Measurements from ENCODE around the gene EPB41L2. TPM values are rescaled to one million over a fixed set of nuclear protein-coding genes. Genes with fewer than 3 reads are reported as not detected.

EPB41L2 gene
- total RNA-seq, 4 donors from 2014 or later = 58.8 to 105 (median 81.3) TPM

DNA sequence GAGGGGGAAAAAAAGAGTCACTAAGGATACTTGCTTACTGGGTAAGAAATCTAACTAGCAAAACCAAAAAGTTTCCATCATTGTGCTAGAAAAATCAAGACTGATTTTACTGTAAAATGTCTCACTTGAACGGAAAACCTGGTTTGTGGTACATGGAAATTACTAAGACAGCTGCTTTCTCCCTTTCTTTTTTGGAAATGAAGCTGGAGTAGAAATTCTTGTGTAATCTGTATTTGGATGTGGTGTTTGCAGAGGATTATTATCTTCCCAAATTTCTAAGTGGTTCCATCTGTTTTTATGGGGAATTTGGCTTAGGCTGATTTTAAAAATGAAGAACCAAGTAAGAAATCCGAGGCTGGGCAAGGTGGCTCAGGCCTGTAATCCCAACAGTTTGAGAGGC is 20.4 kb downstream of the EPB41L2 start:
- H3K9me3 ChIP-seq = no peaks in the 10 kb centered on the region
- 69 to 73% methylated on average over 2 of the region's 2 CpGs for WGBS, 2 donors
- H3K27me3 ChIP-seq = no peaks in the 10 kb centered on the region
- no peaks in the 10 kb centered on the region for H3K4me1 ChIP-seq
- no peak overlapping the region for H3K4me3 ChIP-seq (replicated peaks in 1 of 3)
- no peak for DNase-seq
- no peak overlapping the region for H3K27ac ChIP-seq
- no peak for TF ChIP-seq POLR2A (IDR thresholded peaks at IDR 0.05)
- TF ChIP-seq, protein P1, sequence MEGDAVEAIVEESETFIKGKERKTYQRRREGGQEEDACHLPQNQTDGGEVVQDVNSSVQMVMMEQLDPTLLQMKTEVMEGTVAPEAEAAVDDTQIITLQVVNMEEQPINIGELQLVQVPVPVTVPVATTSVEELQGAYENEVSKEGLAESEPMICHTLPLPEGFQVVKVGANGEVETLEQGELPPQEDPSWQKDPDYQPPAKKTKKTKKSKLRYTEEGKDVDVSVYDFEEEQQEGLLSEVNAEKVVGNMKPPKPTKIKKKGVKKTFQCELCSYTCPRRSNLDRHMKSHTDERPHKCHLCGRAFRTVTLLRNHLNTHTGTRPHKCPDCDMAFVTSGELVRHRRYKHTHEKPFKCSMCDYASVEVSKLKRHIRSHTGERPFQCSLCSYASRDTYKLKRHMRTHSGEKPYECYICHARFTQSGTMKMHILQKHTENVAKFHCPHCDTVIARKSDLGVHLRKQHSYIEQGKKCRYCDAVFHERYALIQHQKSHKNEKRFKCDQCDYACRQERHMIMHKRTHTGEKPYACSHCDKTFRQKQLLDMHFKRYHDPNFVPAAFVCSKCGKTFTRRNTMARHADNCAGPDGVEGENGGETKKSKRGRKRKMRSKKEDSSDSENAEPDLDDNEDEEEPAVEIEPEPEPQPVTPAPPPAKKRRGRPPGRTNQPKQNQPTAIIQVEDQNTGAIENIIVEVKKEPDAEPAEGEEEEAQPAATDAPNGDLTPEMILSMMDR (IDR thresholded peaks at IDR 0.05) = no peak
- H3K36me3 ChIP-seq = no peaks in the 10 kb centered on the region
- intact Hi-C loops (cut with DNase I) = no loop called here

DNA sequence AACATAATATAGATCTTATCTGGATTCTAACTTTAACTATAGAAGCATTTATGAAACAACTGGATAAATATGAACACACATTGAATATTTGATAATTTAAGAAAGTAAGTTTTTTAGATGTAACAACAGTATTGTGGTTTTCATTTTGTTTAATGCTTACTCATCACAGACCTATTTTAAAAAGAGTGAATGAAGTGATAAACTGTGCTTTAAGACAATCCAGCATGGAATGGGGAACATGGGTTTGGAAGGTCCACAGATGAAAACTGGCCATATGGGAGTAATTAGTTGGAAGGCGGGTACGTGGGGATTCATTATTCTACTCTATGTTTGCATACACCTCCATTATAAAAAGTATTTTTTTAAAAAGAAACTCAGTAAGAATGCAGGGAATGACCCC is 21.2 kb downstream of the EPB41L2 start:
- intact Hi-C loops (cut with DNase I) = no loop called here
- DNase-seq = no peak
- Histone ChIP-seq H3K4me3 (replicated peaks in 1 of 3) (no peak overlapping the region), H3K27ac (no peak overlapping the region), H3K36me3 (no peaks in the 10 kb centered on the region), H3K9me3 (no peaks in the 10 kb centered on the region), H3K27me3 (no peaks in the 10 kb centered on the region), H3K4me1 (no peaks in the 10 kb centered on the region)
- TF ChIP-seq POLR2A (IDR thresholded peaks at IDR 0.05) = no peak
- TF ChIP-seq, protein P1 (IDR thresholded peaks at IDR 0.05) = no peak
- WGBS, 2 donors = 86 to 89% methylated on average over 2 of the region's 2 CpGs

DNA sequence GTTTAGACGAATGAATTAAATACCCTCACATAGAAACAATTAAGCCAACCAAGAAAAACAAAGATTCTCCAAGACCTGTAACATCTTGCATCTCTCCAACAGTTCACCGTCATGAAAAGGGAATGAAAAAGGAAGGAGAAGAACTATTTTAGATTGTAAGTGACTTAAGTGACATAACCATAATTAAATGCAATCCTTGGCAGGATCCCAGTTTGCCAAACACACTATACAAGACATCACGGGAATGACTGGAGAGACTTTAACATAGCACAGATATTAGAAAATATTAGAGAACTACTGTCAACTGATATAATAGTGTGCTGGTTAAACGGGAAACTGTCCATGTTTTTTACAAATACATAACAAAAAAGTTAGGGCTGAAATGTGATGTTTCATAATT is 22.2 kb downstream of the EPB41L2 start:
- no peak overlapping the region for H3K4me3 ChIP-seq (replicated peaks in 1 of 3)
- no peaks in the 10 kb centered on the region for H3K36me3 ChIP-seq
- H3K9me3 ChIP-seq = no peaks in the 10 kb centered on the region
- no peak for TF ChIP-seq POLR2A (IDR thresholded peaks at IDR 0.05)
- TF ChIP-seq, protein P1 (IDR thresholded peaks at IDR 0.05) = no peak
- intact Hi-C loops (cut with DNase I) = no loop called here
- no peaks in the 10 kb centered on the region for H3K27me3 ChIP-seq
- no peaks in the 10 kb centered on the region for H3K4me1 ChIP-seq
- 78 to 84% methylated on average over 4 of the region's 4 CpGs for WGBS, 2 donors
- no peak for DNase-seq
- H3K27ac ChIP-seq = no peak overlapping the region

DNA sequence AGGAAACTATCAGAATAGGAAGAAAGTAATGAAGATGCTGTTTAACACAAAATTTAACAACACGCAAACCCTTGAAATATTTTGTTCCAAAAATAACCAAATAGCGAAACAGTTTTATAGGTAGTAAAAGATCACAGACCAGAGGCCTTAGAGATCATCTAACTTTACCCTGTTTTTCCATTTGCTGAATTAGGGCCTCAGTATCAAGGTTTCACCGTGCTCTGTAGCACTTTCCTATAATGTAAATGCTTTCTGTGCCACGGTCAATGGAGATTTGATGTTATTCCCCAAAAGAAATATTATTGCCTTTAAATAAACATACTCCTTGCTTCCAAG is 23.7 kb downstream of the EPB41L2 start:
- TF ChIP-seq, protein P1 (IDR thresholded peaks at IDR 0.05) = no peak
- TF ChIP-seq POLR2A (IDR thresholded peaks at IDR 0.05) = no peak
- DNase-seq = no peak
- Histone ChIP-seq H3K9me3 (no peaks in the 10 kb centered on the region), H3K4me3 (replicated peaks in 1 of 3) (no peak overlapping the region), H3K36me3 (no peaks in the 10 kb centered on the region), H3K27ac (no peak overlapping the region), H3K27me3 (no peaks in the 10 kb centered on the region), H3K4me1 (no peaks in the 10 kb centered on the region)
- intact Hi-C loops (cut with DNase I) = no loop called here
- 90 to 92% methylated on average over 4 of the region's 4 CpGs for WGBS, 2 donors

DNA sequence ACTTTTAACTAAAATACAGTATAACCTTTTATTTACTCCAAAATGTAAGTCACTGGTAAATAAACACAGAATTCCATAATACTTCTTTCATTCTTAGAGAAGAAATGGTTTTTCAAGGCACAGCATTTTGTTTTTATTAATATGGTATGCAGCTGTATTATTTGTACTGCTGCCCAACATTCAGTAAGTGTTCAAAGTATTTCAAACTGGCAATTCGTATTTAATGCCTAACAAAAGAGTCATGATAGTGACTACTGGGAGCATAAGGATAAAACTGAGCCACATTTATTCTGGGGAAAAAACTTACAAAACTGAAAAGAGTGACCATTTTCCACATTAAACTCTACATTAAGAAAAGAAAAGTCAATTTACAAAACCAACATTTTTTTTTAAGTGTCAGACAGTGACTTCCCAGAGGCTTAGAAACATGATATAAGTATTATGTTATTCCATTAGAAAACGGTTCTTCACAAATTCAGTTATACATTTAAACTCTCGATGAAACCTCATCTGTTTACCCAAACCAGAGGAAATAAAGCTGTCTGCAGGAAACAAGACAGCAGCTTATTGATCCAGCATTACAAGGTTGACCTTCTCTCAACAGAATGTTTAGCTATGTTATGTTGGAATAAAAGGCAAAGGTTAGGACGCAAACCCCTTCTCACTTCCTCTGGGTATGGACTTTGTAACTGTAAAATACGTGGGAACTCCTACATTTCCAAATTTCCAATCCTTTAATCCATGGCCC is 24.3 kb downstream of the EPB41L2 start:
- no peaks in the 10 kb centered on the region for H3K4me1 ChIP-seq
- TF ChIP-seq POLR2A (IDR thresholded peaks at IDR 0.05) = no peak
- TF ChIP-seq, protein P1 (IDR thresholded peaks at IDR 0.05) = no peak
- DNase-seq = no peak
- intact Hi-C loops (cut with DNase I) = no loop called here
- no peaks in the 10 kb centered on the region for H3K9me3 ChIP-seq
- H3K27ac ChIP-seq = no peak overlapping the region
- WGBS, 2 donors = 73 to 74% methylated on average over 5 of the region's 5 CpGs
- no peaks in the 10 kb centered on the region for H3K27me3 ChIP-seq
- H3K4me3 ChIP-seq (replicated peaks in 1 of 3) = no peak overlapping the region
- no peaks in the 10 kb centered on the region for H3K36me3 ChIP-seq
